ENCODE results near the gene CACNA1S. TPM values are rescaled to one million over a fixed set of nuclear protein-coding genes. Genes with fewer than 3 reads are reported as not detected.

CACNA1S gene
- total RNA-seq, 1 experiment from 2014 or later, result not detected

- no peak for DNase-seq (ENCODE audit: low spot score)
- Histone ChIP-seq H3K9me3 (ENCODE audit: low read depth, low read length, poor library complexity, severe bottlenecking) (no peaks in the 10 kb centered on the region), H3K4me1 (ENCODE audit: insufficient read depth, low read length, poor library complexity, severe bottlenecking) (peaks cover 5% of the 10 kb centered on the region), H3K36me3 (ENCODE audit: insufficient read depth, low read length, poor library complexity, severe bottlenecking) (peaks cover 39% of the 10 kb centered on the region), H3K4me3 (ENCODE audit: low read depth, low read length, poor library complexity, severe bottlenecking) (no peak overlapping the region), H3K27me3 (replicated peaks; ENCODE audit: insufficient read depth, low read depth, low read length, poor library complexity) (no peaks in the 10 kb centered on the region), H3K27ac (ENCODE audit: low read depth, low read length, poor library complexity, severe bottlenecking) (peak overlapping the region; percentile 34)
- TF ChIP-seq CTCF (conservative IDR thresholded peaks at IDR 0.05; ENCODE audit: low read depth, low read length) (no peak), EZH2 (IDR thresholded peaks at IDR 0.05; ENCODE audit: borderline replicate concordance, low read depth, low read length, poor library complexity, severe bottlenecking) (no peak)
- ChIA-PET POLR2A (ENCODE audit: low non-redundant PET) (no interaction called here), CTCF (no interaction called here)
- intact Hi-C loops (cut with micrococcal nuclease; ENCODE audit: unreplicated experiment), result no loop called here
- BruUV-seq (replicated peaks), result no TSS peak
Observed at GRCh38 chr1:201140235-201140940, 28.2 kb upstream of the CACNA1S start.

GRCh38 chr1:201139756-201140155 is 27.5 kb upstream of the CACNA1S start:
- Histone ChIP-seq H3K27me3 (replicated peaks; ENCODE audit: insufficient read depth, low read depth, low read length, poor library complexity) (no peaks in the 10 kb centered on the region), H3K27ac (ENCODE audit: low read depth, low read length, poor library complexity, severe bottlenecking) (no peak overlapping the region), H3K4me1 (ENCODE audit: insufficient read depth, low read length, poor library complexity, severe bottlenecking) (peaks cover 5% of the 10 kb centered on the region), H3K4me3 (ENCODE audit: low read depth, low read length, poor library complexity, severe bottlenecking) (no peak overlapping the region), H3K36me3 (ENCODE audit: insufficient read depth, low read length, poor library complexity, severe bottlenecking) (peaks cover 34% of the 10 kb centered on the region), H3K9me3 (ENCODE audit: low read depth, low read length, poor library complexity, severe bottlenecking) (no peaks in the 10 kb centered on the region)
- no TSS peak for BruUV-seq (replicated peaks)
- CTCF ChIA-PET, result no interaction called here
- no peak for TF ChIP-seq CTCF (conservative IDR thresholded peaks at IDR 0.05; ENCODE audit: low read depth, low read length)
- TF ChIP-seq EZH2 (IDR thresholded peaks at IDR 0.05; ENCODE audit: borderline replicate concordance, low read depth, low read length, poor library complexity, severe bottlenecking), result no peak
- intact Hi-C loops (cut with micrococcal nuclease; ENCODE audit: unreplicated experiment), result no loop called here
- POLR2A ChIA-PET (ENCODE audit: low non-redundant PET), result no interaction called here
- no peak for DNase-seq (ENCODE audit: low spot score)

GRCh38 chr1:201139306-201139705 is 27.1 kb upstream of the CACNA1S start:
- H3K9me3 ChIP-seq (ENCODE audit: low read depth, low read length, poor library complexity, severe bottlenecking), result no peaks in the 10 kb centered on the region
- DNase-seq (ENCODE audit: low spot score), result no peak
- intact Hi-C loops (cut with micrococcal nuclease; ENCODE audit: unreplicated experiment), result no loop called here
- peaks cover 29% of the 10 kb centered on the region for H3K36me3 ChIP-seq (ENCODE audit: insufficient read depth, low read length, poor library complexity, severe bottlenecking)
- H3K4me3 ChIP-seq (ENCODE audit: low read depth, low read length, poor library complexity, severe bottlenecking), result no peak overlapping the region
- peaks cover 5% of the 10 kb centered on the region for H3K4me1 ChIP-seq (ENCODE audit: insufficient read depth, low read length, poor library complexity, severe bottlenecking)
- TF ChIP-seq CTCF (conservative IDR thresholded peaks at IDR 0.05; ENCODE audit: low read depth, low read length) (no peak), EZH2 (IDR thresholded peaks at IDR 0.05; ENCODE audit: borderline replicate concordance, low read depth, low read length, poor library complexity, severe bottlenecking) (no peak)
- H3K27me3 ChIP-seq (replicated peaks; ENCODE audit: insufficient read depth, low read depth, low read length, poor library complexity), result no peaks in the 10 kb centered on the region
- ChIA-PET CTCF (no interaction called here), POLR2A (ENCODE audit: low non-redundant PET) (no interaction called here)
- BruUV-seq (replicated peaks), result no TSS peak
- H3K27ac ChIP-seq (ENCODE audit: low read depth, low read length, poor library complexity, severe bottlenecking), result no peak overlapping the region

Measured in A673 (cell line).